ENCODE measurements around the gene GRID2. TPM values are rescaled to one million over a fixed set of nuclear protein-coding genes. Genes with fewer than 3 reads are reported as not detected.

GRID2 gene
- total and polyA plus RNA-seq, 2 of the 4 experiments (the other 2 are of a cell fraction) = under 0.01 TPM; not detected in 1

DNA sequence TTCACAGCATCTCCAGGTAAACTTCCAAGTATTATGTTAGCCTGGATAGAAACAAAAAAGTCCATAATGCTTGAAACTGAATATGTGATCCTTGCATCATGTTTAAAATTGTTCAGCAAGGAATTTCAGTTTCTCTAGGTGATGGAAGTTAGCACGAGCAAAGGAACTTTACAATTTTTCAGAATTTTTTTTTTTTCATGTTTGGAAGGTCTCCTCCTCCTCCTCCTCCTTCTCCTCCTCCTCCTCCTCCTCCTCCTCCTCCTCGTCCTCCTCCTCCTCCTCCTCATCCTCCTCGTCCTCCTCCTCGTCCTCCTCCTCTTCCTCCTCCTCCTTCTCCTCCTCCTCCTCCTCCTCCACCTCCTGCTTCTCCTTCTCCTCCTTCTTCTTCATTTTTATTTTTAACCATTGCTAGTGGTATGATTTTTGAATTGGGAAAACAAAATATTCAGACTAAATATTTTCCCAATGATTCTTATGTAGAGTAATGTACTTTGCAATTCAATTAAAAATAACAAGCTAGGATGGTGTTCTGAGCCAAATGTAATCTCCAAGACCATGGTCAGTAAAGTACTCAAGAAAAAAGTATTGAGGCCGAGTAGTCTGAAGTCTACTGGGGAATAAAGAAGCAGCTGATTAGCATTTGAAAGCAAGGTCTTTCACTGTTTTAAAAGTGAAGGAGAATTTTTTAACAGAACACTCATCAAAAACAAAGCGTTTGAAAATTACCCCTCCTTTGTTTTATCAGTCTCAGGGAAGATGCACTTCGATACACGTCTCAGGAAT lies 1103.9 kb downstream of the GRID2 start:
- Histone ChIP-seq H3K27ac (ENCODE audit: insufficient read depth, low read length) (no peak overlapping the region), H3K4me3 (ENCODE audit: insufficient read depth, low read depth, low read length) (no peak overlapping the region), H2BK15ac (ENCODE audit: low read depth, low read length) (no peak overlapping the region), H2AK5ac (ENCODE audit: low read depth, low read length) (no peak overlapping the region), H4K8ac (ENCODE audit: low read depth in 2 of 2, low read length in 2 of 2) (no peak overlapping the region), H3K18ac (ENCODE audit: low read depth, low read length) (no peak overlapping the region), H3K14ac (replicated peaks; ENCODE audit: low read depth, low read length) (no peak overlapping the region), H4K91ac (ENCODE audit: insufficient read depth, low read depth, low read length) (no peak overlapping the region), H3K36me3 (ENCODE audit: control insufficient read depth, insufficient read depth, low read length) (no peaks in the 10 kb centered on the region), H3K9ac (ENCODE audit: low read depth, low read length) (no peak overlapping the region), H2AFZ (replicated peaks; ENCODE audit: low read length, poor library complexity) (no peak overlapping the region), H3K4ac (ENCODE audit: low read depth, low read length) (no peak overlapping the region), H3K4me1 (ENCODE audit: control insufficient read depth, insufficient read depth, low read length) (no peaks in the 10 kb centered on the region), H2BK120ac (ENCODE audit: low read depth, low read length) (no peak overlapping the region), H3K9me1 (ENCODE audit: insufficient read depth, low read length) (no peaks in the 10 kb centered on the region), H2BK5ac (ENCODE audit: low read depth, low read length, poor library complexity, severe bottlenecking) (no peak overlapping the region), H4K5ac (ENCODE audit: low read depth, low read length) (no peak overlapping the region), H3K27me3 (ENCODE audit: control insufficient read depth, insufficient read depth, low read length) (no peaks in the 10 kb centered on the region), H3K79me1 (ENCODE audit: low read depth in 1 of 2, low read length in 2 of 2) (no peaks in the 10 kb centered on the region), H3K4me2 (ENCODE audit: low read depth, low read length) (no peak overlapping the region), H2BK20ac (ENCODE audit: low read depth, low read length) (no peak overlapping the region), H2AK9ac (replicated peaks; ENCODE audit: low read depth, low read length, poor library complexity) (no peak overlapping the region), H4K20me1 (ENCODE audit: insufficient read depth, low read length) (no peaks in the 10 kb centered on the region), H3K9me3 (ENCODE audit: control insufficient read depth, insufficient read depth, low read length) (no peaks in the 10 kb centered on the region), H3K23ac (ENCODE audit: low read depth, low read length) (no peak overlapping the region), H3K56ac (ENCODE audit: extremely low read depth, insufficient read depth, low read length) (no peak overlapping the region)
- DNase-seq (no peak), ATAC-seq (ENCODE audit: low read depth) (no peak)
- in situ Hi-C loops (cut with MboI; ENCODE audit: low sequenced_read_pairs) = no loop called here
- WGBS, 2 experiments (ENCODE audit: extremely low coverage in 2 of 2, insufficient read length in 1 of 2) = no CpG with 5 or more reads among the region's 8 CpGs
- BruUV-seq (replicated peaks) = no TSS peak
- intact Hi-C loops (cut with micrococcal nuclease) = no loop called here
- CTCF ChIA-PET = interaction anchor here (0.6 to 0.7 kb wide), 2 partner anchors 14 to 27 kb away, joined by 3 to 4 read pairs; no protein-coding TSS in a partner anchor
- POLR2A ChIA-PET (ENCODE audit: unreplicated experiment) = no interaction called here
- dilution Hi-C loops (cut with HindIII; ENCODE audit: low sequenced_read_pairs, unreplicated experiment) = no loop called here
- TF ChIP-seq MAFK (IDR thresholded peaks at IDR 0.05; ENCODE audit: low read depth, low read length) (no peak), BHLHE40 (IDR thresholded peaks at IDR 0.05; ENCODE audit: low read depth, low read length) (no peak), CEBPB (IDR thresholded peaks at IDR 0.05; ENCODE audit: low read depth, low read length) (no peak), RFX5 (IDR thresholded peaks at IDR 0.05; ENCODE audit: low read depth, low read length) (no peak), USF2 (IDR thresholded peaks at IDR 0.05; ENCODE audit: low read depth, low read length) (no peak), FOS (IDR thresholded peaks at IDR 0.05; ENCODE audit: low read depth, low read length) (no peak), CTCF (conservative IDR thresholded peaks at IDR 0.05; ENCODE audit: low read depth, low read length) (no peak), MAZ (IDR thresholded peaks at IDR 0.05; ENCODE audit: borderline replicate concordance, low read depth, low read length) (no peak), NFE2L2 (IDR thresholded peaks at IDR 0.05; ENCODE audit: low read depth, low read length) (no peak), POLR2A (IDR thresholded peaks at IDR 0.05; ENCODE audit: low read depth, low read length) (no peak), RCOR1 (IDR thresholded peaks at IDR 0.05; ENCODE audit: insufficient replicate concordance, low read length) (no peak), RAD21 (IDR thresholded peaks at IDR 0.05; ENCODE audit: low read length) (no peak), MXI1 (IDR thresholded peaks at IDR 0.05; ENCODE audit: borderline replicate concordance, low read depth, low read length) (no peak), ELK1 (IDR thresholded peaks at IDR 0.05; ENCODE audit: borderline replicate concordance, low read depth, low read length) (no peak), SMC3 (IDR thresholded peaks at IDR 0.05; ENCODE audit: low read depth, low read length) (no peak), CHD1 (IDR thresholded peaks at IDR 0.05; ENCODE audit: low read depth, low read length) (no peak)
